ENCODE measurements around the gene CD8B.

The CD8B gene

GRCh38 chr2:86768189-86768949, 93.3 kb downstream of the CD8B start:
- DNase-seq: no peak
